Astrocyte (in vitro differentiated cells and primary cell): ENCODE measurements around the gene AKAP9. TPM values are rescaled to one million over a fixed set of nuclear protein-coding genes. Genes with fewer than 3 reads are reported as not detected.

Experiments
- DNase-seq: peaks from one replicate; pipeline ENCODE4 v3.0.0-alpha.2; 2010; ENCODE audit warnings: low read depth
- FAIRE-seq: peaks from 2 replicates; lab custom pipeline; 2011; peaks lifted over from hg19 to GRCh38; lab: Jason Lieb, UNC
- H2AFZ ChIP-seq: 2 replicates; pipeline ENCODE4 v1.6.0; 2012; ENCODE audit warnings: low read depth, low read length, inconsistent platforms
- H3K27ac ChIP-seq: 2 replicates; pipeline ENCODE4 v1.5.1; 2011; ENCODE audit warnings: low read depth, low read length, inconsistent platforms
- H3K27me3 ChIP-seq: 2 replicates; pipeline ENCODE4 v1.6.0; 2011; ENCODE audit warnings: low read length, inconsistent platforms; ENCODE audit not compliant: insufficient read depth
- H3K36me3 ChIP-seq: 2 replicates; pipeline ENCODE4 v1.5.1; 2011; ENCODE audit warnings: low read length, inconsistent platforms; ENCODE audit not compliant: insufficient read depth
- H3K4me1 ChIP-seq: 2 replicates; pipeline ENCODE4 v1.5.1; 2011; ENCODE audit warnings: low read length, inconsistent platforms; ENCODE audit not compliant: insufficient read depth
- H3K4me2 ChIP-seq: 2 replicates; pipeline ENCODE4 v1.6.0; 2012; ENCODE audit warnings: low read length, inconsistent platforms
- H3K4me3 ChIP-seq: 2 replicates; pipeline ENCODE4 v1.5.1; 2011; ENCODE audit warnings: low read depth, mild to moderate bottlenecking, low read length, inconsistent platforms; ENCODE audit not compliant: insufficient read depth
- H3K79me2 ChIP-seq: 2 replicates; pipeline ENCODE4 v1.6.0; 2012; ENCODE audit warnings: mild to moderate bottlenecking, low read length, inconsistent platforms; ENCODE audit not compliant: insufficient read depth
- H3K9ac ChIP-seq: 2 replicates; pipeline ENCODE4 v1.6.0; 2012; ENCODE audit warnings: mild to moderate bottlenecking, low read length, inconsistent platforms
- H3K9me3 ChIP-seq: 2 replicates; pipeline ENCODE4 v1.5.1; 2012; ENCODE audit warnings: low read depth, mild to moderate bottlenecking, low read length, inconsistent platforms; ENCODE audit not compliant: insufficient read depth
- H4K20me1 ChIP-seq: 2 replicates; pipeline ENCODE4 v1.6.0; 2012; ENCODE audit warnings: low read length, inconsistent platforms; ENCODE audit not compliant: insufficient read depth
- H3K27ac Mint-ChIP-seq: one replicate; pipeline ENCODE4 v1.8.0; 2021; ENCODE audit warnings: mild to moderate bottlenecking, mixed read lengths; ENCODE audit not compliant: unreplicated experiment
- H3K27me3 Mint-ChIP-seq: one replicate; pipeline ENCODE4 v1.8.0; 2021; ENCODE audit warnings: low read depth, mixed read lengths; ENCODE audit not compliant: unreplicated experiment
- H3K36me3 Mint-ChIP-seq: one replicate; pipeline ENCODE4 v1.8.0; 2021; ENCODE audit warnings: low read depth, mixed read lengths; ENCODE audit not compliant: unreplicated experiment
- H3K4me1 Mint-ChIP-seq: one replicate; pipeline ENCODE4 v1.8.0; 2021; ENCODE audit warnings: low read depth, mixed read lengths; ENCODE audit not compliant: unreplicated experiment
- H3K4me3 Mint-ChIP-seq: one replicate; pipeline ENCODE4 v1.8.0; 2021; ENCODE audit warnings: mild to moderate bottlenecking, moderate library complexity, mixed read lengths; ENCODE audit not compliant: unreplicated experiment
- H3K9me3 Mint-ChIP-seq: one replicate; pipeline ENCODE4 v1.8.0; 2021; ENCODE audit warnings: mild to moderate bottlenecking, mixed read lengths; ENCODE audit not compliant: unreplicated experiment
- CTCF ChIP-seq: IDR thresholded peaks from 2 replicates; pipeline ENCODE4 v1.5.1; 2011; ENCODE audit warnings: low read depth, mild to moderate bottlenecking, inconsistent platforms, low read length, moderate library complexity; ENCODE audit not compliant: insufficient read depth
- EZH2 ChIP-seq: IDR thresholded peaks from 2 replicates; pipeline ENCODE4 v1.6.1; 2012; ENCODE audit warnings: mild to moderate bottlenecking, low read length, inconsistent platforms; ENCODE audit not compliant: insufficient read depth
- total RNA-seq: library from RNA; stranded (reverse); gene quantifications from 2 replicates; pipeline ENCODE4 v1.2.1, GENCODE V29; 2021

Gene AKAP9
- total RNA-seq, 1 donor from 2014 or later: 55.6 TPM

GRCh38 chr7:91898240-91898992 is 42.2 kb upstream of the AKAP9 start:
- TF ChIP-seq EZH2 (no peak), CTCF (no peak)
- Mint-ChIP-seq H3K9me3 (no peaks in the 10 kb centered on the region), H3K4me1 (peaks cover 2% of the 10 kb centered on the region), H3K4me3 (no peak overlapping the region), H3K27ac (no peak overlapping the region), H3K27me3 (no peaks in the 10 kb centered on the region), H3K36me3 (no peaks in the 10 kb centered on the region)
- H3K27me3 ChIP-seq: no peaks in the 10 kb centered on the region
- no peak overlapping the region for H2AFZ ChIP-seq
- no peaks in the 10 kb centered on the region for H4K20me1 ChIP-seq
- DNase-seq (no peak), FAIRE-seq (no peak)
- no peak overlapping the region for H3K27ac ChIP-seq
- no peak overlapping the region for H3K9ac ChIP-seq
- H3K4me3 ChIP-seq: no peak overlapping the region
- peaks cover 3% of the 10 kb centered on the region for H3K4me1 ChIP-seq
- H3K9me3 ChIP-seq: no peaks in the 10 kb centered on the region
- no peaks in the 10 kb centered on the region for H3K36me3 ChIP-seq
- H3K79me2 ChIP-seq: no peaks in the 10 kb centered on the region
- H3K4me2 ChIP-seq: no peak overlapping the region

- H3K79me2 ChIP-seq: no peaks in the 10 kb centered on the region
- no peak overlapping the region for H3K27ac ChIP-seq
- DNase-seq: no peak
- H3K9ac ChIP-seq: no peak overlapping the region
- no peaks in the 10 kb centered on the region for H3K27me3 ChIP-seq
- TF ChIP-seq EZH2 (no peak), CTCF (no peak)
- peaks cover 1% of the 10 kb centered on the region for H3K4me1 ChIP-seq
- H3K36me3 Mint-ChIP-seq: no peaks in the 10 kb centered on the region
- no peaks in the 10 kb centered on the region for H4K20me1 ChIP-seq
- H3K27ac Mint-ChIP-seq: no peak overlapping the region
- H3K27me3 Mint-ChIP-seq: no peaks in the 10 kb centered on the region
- H3K9me3 ChIP-seq: no peaks in the 10 kb centered on the region
- H3K4me1 Mint-ChIP-seq: peaks cover 2% of the 10 kb centered on the region
- FAIRE-seq: no peak
- no peak overlapping the region for H3K4me3 ChIP-seq
- H3K4me2 ChIP-seq: no peak overlapping the region
- H3K9me3 Mint-ChIP-seq: no peaks in the 10 kb centered on the region
- no peak overlapping the region for H2AFZ ChIP-seq
- H3K36me3 ChIP-seq: no peaks in the 10 kb centered on the region
- no peak overlapping the region for H3K4me3 Mint-ChIP-seq
Measured at GRCh38 chr7:91899563-91899962, 41.1 kb upstream of the AKAP9 start.

- Mint-ChIP-seq H3K36me3 (no peaks in the 10 kb centered on the region), H3K4me3 (no peak overlapping the region), H3K27ac (no peak overlapping the region), H3K9me3 (peaks cover 5% of the 10 kb centered on the region), H3K4me1 (peaks cover 8% of the 10 kb centered on the region), H3K27me3 (no peaks in the 10 kb centered on the region)
- no peak overlapping the region for H3K9ac ChIP-seq
- no peak overlapping the region for H3K4me3 ChIP-seq
- H3K4me1 ChIP-seq: peaks cover 20% of the 10 kb centered on the region
- TF ChIP-seq CTCF (no peak), EZH2 (no peak)
- H3K36me3 ChIP-seq: no peaks in the 10 kb centered on the region
- FAIRE-seq (no peak), DNase-seq (no peak)
- no peaks in the 10 kb centered on the region for H4K20me1 ChIP-seq
- no peak overlapping the region for H3K27ac ChIP-seq
- no peaks in the 10 kb centered on the region for H3K79me2 ChIP-seq
- no peak overlapping the region for H2AFZ ChIP-seq
- no peaks in the 10 kb centered on the region for H3K27me3 ChIP-seq
- no peak overlapping the region for H3K4me2 ChIP-seq
- no peaks in the 10 kb centered on the region for H3K9me3 ChIP-seq
Measured at GRCh38 chr7:91910171-91910570, 30.5 kb upstream of the AKAP9 start.
